C4-2B (cell line): ENCODE data around the gene SP2.

Experiments used
- CTCF ChIP-seq: fragments of 450-650 bp; conservative IDR thresholded peaks from 2 replicates; pipeline ENCODE4 v1.5.1; 2017; ENCODE audit warnings: mild to moderate bottlenecking
- ZFX ChIP-seq: fragments of 450-650 bp; IDR thresholded peaks from 2 replicates; pipeline ENCODE4 v1.6.1; 2017

- no peak for TF ChIP-seq CTCF
- no peak for TF ChIP-seq ZFX
Measured at GRCh38 chr17:47866941-47867340, 29.1 kb upstream of the SP2 start.
